Mucosa of descending colon (tissue), 3 donors: ENCODE results near the gene ERVMER34-1. TPM values are rescaled to one million over a fixed set of nuclear protein-coding genes. Genes with fewer than 3 reads are reported as not detected.

Source experiments
- ATAC-seq: fragments of 200-7000 bp; cut with Tn5 transposase; one replicate; pipeline ENCODE4 v1.9.1; 2020; ENCODE audit warnings: mild to moderate bottlenecking, moderate library complexity
- DNase-seq, 3 donors: peaks; one replicate each; pipeline ENCODE4 v3.0.0-alpha.2; 2020
- H3K36me3 ChIP-seq: fragments of 200-600 bp; one replicate; pipeline ENCODE4 v1.8.0; 2021; ENCODE audit warnings: low read depth, mild to moderate bottlenecking
- H3K4me1 ChIP-seq: fragments of 200-600 bp; one replicate; pipeline ENCODE4 v1.8.0; 2021; ENCODE audit warnings: low read depth, mild to moderate bottlenecking
- H3K4me3 ChIP-seq: fragments of 200-600 bp; one replicate; pipeline ENCODE4 v1.8.0; 2021; ENCODE audit warnings: mild to moderate bottlenecking
- H3K9me3 ChIP-seq: fragments of 200-600 bp; one replicate; pipeline ENCODE4 v1.8.0; 2021; ENCODE audit warnings: mild to moderate bottlenecking
- intact Hi-C, 2 donors: fragments of 100-400 bp; cut with DNase I in 1 of 2; cut with micrococcal nuclease in 1 of 2; formaldehyde crosslinking; loops; one replicate each; pipeline versions ENCODE4 v1.11.0 to v1.11.1; 2022; cut with DNase I, micrococcal nuclease
- total RNA-seq, 3 donors: library from RNA; stranded (reverse); fragmentation: NEBNext Ultra II Directional in 2 of 3; extraction: Animal tissue kit (Norgen Biotek cat#: 25700) in 2 of 3; gene quantifications; one replicate each; pipeline versions ENCODE4 v1.2.1 to v1.2.4, GENCODE V29; 2021 to 2023
- TF ChIP-seq, protein P1 (sequence below): fragments of 200-600 bp; IDR thresholded peaks from one replicate; pipeline ENCODE4 v1.8.0; 2022; ENCODE audit warnings: antibody characterized with exemption, mild to moderate bottlenecking
- donor health status: DM: no; HTN: no; CAD: no; lungs with moderate emphysema.
- donor health status: DM: no; HTN: no; CAD: no.
- donor health status: DM: no; HTN: yes; CAD: no.

The ERVMER34-1 gene
- total RNA-seq, 3 donors from 2014 or later = 0.24 to 0.70 (median 0.58) TPM

DNA sequence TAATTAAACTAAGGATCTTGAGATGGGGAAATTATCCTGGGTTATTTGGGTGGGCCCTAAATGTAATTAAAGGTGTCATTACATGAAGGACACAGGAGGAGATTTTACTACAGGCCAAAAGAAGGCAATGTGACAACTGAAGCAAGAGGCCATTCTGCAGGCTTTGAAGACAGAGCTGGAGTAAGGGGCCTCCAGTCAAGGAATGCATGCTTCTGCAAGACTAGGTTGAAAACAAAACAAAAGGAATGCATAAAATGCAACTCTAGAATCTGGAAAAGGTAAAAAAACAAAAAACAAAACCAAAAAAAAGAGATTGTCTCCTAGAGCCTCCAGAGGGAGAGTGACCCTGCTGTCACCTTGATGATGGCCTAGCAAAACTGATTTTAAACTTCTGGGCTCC, 21.6 kb downstream of the ERVMER34-1 start:
- no peaks in the 10 kb centered on the region for H3K9me3 ChIP-seq
- TF ChIP-seq, protein P1, sequence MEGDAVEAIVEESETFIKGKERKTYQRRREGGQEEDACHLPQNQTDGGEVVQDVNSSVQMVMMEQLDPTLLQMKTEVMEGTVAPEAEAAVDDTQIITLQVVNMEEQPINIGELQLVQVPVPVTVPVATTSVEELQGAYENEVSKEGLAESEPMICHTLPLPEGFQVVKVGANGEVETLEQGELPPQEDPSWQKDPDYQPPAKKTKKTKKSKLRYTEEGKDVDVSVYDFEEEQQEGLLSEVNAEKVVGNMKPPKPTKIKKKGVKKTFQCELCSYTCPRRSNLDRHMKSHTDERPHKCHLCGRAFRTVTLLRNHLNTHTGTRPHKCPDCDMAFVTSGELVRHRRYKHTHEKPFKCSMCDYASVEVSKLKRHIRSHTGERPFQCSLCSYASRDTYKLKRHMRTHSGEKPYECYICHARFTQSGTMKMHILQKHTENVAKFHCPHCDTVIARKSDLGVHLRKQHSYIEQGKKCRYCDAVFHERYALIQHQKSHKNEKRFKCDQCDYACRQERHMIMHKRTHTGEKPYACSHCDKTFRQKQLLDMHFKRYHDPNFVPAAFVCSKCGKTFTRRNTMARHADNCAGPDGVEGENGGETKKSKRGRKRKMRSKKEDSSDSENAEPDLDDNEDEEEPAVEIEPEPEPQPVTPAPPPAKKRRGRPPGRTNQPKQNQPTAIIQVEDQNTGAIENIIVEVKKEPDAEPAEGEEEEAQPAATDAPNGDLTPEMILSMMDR = no peak
- no peak for ATAC-seq
- H3K4me3 ChIP-seq = no peak overlapping the region
- intact Hi-C loops = no loop called here
- H3K36me3 ChIP-seq = no peaks in the 10 kb centered on the region
- no peak for DNase-seq
- H3K4me1 ChIP-seq = no peaks in the 10 kb centered on the region

- Histone ChIP-seq H3K4me1 (no peaks in the 10 kb centered on the region), H3K36me3 (no peaks in the 10 kb centered on the region), H3K9me3 (no peaks in the 10 kb centered on the region), H3K4me3 (no peak overlapping the region)
- intact Hi-C loops = no loop called here
- TF ChIP-seq, protein P1 = no peak
- ATAC-seq = peak; percentile 25
- DNase-seq = no peak
Measured at GRCh38 chr4:52728691-52729240, 22.5 kb downstream of the ERVMER34-1 start.

DNA sequence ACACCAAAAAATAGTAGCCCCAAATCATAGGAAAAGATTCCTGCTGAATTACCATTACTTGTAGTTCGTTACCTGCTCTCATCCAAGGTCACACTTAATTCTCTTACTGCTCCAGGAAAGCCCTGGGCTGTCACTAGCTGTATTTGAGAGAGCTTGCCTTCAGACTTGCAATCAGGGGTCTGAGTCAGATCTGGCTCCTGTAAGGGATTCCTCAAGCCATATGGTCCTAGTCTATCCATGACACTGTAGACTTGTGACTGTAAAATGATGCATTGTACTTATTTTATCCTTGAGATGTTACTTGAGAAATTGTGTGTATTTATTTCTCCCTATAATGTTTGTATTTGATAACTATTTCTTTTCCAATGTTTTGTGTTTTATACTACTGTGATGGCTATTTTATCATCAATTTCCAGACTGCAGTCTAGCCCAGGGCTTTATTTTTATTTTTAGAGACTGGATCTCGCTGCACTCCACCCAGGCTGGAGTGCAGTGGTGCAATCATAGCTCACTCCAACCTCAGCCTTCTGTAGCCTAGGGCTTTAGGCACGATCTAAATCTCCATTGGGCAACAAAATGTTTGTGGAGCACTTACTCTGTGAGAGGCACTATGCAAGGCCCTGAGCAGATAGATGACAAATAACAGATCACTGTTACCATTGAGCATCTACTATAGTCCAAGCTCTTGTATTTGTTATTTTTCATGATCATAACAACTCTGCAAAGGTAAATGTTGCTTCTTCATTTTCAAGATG, 24.2 kb downstream of the ERVMER34-1 start:
- TF ChIP-seq, protein P1 = no peak
- intact Hi-C loops = no loop called here
- DNase-seq (no peak), ATAC-seq (no peak)
- Histone ChIP-seq H3K36me3 (no peaks in the 10 kb centered on the region), H3K4me3 (no peak overlapping the region), H3K9me3 (no peaks in the 10 kb centered on the region), H3K4me1 (no peaks in the 10 kb centered on the region)

- Histone ChIP-seq H3K4me3 (peak overlapping the region; percentile 46), H3K36me3 (no peaks in the 10 kb centered on the region), H3K4me1 (no peaks in the 10 kb centered on the region), H3K9me3 (no peaks in the 10 kb centered on the region)
- intact Hi-C loops = no loop called here
- peak; percentile 93 to 95 (median 94) for DNase-seq
- TF ChIP-seq, protein P1 = no peak
- peak; percentile 99 for ATAC-seq
Measured at GRCh38 chr4:52721968-52722815, 29.0 kb downstream of the ERVMER34-1 start.

DNA sequence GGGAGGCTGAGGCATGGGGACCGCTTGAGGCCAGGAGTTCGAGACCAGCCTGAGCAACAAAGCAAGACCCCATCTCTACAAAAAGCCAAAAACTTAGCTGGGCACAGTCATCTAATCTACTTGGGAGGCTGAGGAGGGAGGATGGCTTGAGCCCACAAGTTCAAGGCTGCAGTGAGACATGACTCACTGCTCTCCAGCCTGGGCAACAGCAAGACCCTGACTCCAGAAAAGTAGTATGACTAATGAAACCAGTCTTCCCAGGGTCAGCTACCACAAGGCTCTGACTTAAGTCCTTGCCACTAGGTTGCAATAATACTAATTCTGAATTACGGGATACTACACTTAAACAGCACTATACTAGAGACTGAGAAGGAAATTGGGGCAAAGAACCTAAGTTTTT, 33.1 kb downstream of the ERVMER34-1 start:
- no peaks in the 10 kb centered on the region for H3K9me3 ChIP-seq
- intact Hi-C loops = no loop called here
- H3K4me3 ChIP-seq = no peak overlapping the region
- ATAC-seq (no peak), DNase-seq (no peak)
- H3K4me1 ChIP-seq = peaks cover 17% of the 10 kb centered on the region
- H3K36me3 ChIP-seq = no peaks in the 10 kb centered on the region
- TF ChIP-seq, protein P1 = no peak
